ENCODE data around the gene NFIA.

NFIA gene

DNA sequence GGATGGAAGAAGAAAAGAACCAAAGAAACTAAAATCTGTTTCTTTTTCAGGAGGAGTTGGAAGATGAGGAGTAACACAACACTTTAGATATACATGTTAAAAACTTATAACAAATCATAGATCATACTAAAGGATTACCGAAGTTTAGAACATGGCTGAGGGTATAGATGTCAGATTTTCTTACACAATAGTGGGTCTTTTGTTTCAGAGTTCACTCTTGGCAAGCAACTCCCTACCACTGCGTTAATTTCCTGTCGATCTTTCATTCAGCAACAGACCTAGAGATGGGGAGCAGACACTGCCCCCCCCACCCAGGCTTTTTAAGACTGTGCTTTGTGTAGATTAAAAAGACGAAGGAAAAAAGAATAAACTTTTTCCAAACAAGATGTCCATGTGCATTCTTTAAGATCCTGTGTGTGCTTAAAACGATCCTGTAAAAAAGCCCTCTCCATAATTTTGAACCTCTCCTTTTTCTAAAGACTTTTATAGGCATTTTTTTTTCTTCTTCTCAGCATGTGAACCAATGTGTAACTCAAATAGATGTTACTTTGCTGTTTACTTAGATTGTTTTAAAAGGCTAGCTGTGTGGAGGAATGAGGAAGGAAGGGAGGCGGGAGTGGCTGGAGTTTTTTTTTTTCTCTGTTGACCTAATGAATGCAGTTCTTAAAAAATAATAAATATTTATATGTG, 50.4 kb downstream of the NFIA start:
- peak; percentile 44 for DNase-seq

DNA sequence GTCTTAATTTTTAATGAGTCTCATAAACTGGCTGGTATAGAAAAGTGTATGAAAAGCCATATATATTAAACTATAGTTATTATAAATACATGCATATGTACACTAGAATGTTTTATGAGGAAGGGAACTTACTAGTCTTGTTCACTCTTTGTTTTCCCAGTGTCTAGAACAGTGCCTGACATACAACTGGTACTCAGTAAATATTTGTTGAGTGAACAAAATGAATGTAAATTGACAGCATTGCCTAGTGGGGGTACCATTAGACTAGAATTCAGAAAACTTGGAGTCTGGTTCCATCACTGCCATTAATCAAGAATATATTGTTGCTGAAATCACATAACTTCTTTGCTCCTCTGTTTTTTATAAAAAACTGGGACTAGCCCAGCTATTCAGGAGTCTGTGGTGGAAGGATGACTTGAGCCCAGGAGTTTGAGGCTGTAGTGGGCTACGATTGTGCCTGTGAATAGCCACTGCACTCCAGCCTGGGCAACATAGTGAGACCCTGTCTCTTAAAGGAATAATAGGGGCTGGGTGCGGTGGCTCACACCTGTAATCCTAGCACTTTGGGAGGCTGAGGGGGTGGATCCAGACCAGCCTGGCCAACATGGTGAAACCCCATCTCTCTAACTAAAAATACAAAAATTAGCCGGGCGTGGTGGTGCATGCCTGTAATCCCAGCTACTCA, 51.1 kb downstream of the NFIA start:
- no peak for DNase-seq

DNA sequence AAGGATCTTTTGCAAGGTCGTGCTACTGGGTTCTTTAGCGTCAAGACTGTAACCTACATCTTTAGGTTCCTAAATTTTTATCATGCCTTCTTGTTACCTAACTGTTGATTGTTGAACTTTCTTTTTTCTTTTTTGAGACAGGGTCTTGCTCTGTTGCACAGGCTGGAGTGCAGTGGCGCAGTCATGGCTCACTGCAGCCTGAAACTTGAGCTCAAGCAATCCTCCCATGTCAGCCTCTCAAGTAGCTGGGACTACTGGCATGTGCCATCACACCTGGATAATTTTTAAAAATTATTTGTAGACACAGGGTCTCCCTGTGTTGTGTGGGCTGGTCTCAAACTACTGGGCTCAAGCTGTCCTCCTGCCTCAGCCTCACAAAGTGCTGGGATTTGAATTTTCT, 52.9 kb downstream of the NFIA start:
- no peak for DNase-seq

DNA sequence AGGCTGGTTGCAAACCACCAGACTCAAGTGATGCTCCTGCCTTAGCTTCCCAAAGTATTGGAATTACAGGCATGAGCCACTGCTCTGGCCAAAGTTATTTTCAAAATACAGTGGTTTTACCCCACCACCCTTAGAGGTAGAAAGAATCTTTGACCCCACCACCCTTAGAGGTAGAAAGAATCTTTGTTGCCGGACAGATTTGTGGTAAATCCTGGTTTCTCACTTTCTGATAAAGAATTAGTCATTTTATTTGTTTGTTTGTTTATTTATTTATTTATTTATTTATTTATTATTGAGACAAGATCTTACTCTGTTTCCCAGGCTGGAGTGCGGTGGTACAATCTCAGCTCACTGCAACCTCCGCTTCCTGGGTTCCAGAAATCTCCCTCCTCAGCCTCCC, 55.9 kb downstream of the NFIA start:
- DNase-seq = no peak

DNA sequence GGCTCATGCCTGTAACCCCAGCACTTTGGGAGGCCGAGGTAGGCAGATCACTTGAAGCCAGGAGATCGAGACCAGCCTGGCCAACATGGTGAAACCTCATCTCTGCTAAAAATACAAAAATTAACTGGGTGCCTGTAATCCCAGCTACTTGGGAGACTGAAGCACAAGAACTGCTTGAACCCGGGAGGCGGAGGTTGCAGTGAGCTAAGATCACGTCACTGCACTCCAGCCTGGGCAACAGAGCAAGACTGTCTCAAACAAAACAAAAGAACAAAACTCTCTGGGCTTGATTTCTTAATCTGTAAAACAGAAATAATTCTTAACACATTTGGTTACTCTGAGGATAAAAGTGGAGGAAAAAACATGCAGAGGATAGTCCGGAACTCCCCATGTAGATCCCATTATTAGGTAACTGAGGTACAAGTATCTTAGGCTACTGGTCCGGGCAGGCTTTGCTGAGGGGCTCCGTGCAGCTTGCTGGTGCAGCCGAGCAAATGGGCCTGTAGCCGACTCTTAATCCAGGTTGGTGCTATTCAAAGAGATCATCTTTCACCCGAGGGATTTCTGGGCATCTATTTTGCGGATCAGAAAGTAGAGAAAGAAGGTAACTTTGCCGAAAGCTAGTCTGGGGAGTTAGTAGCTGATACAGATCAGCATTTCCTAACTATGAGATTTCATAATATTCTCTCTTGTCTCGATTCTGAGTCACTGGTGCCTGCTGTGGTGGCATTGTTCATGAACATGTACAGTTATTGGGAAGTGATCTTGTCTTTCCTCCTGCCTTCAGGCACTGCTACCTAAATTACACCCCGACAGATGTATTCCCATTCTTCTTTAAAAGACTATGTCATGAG, 56.8 kb downstream of the NFIA start:
- DNase-seq = peak; percentile 91

DNA sequence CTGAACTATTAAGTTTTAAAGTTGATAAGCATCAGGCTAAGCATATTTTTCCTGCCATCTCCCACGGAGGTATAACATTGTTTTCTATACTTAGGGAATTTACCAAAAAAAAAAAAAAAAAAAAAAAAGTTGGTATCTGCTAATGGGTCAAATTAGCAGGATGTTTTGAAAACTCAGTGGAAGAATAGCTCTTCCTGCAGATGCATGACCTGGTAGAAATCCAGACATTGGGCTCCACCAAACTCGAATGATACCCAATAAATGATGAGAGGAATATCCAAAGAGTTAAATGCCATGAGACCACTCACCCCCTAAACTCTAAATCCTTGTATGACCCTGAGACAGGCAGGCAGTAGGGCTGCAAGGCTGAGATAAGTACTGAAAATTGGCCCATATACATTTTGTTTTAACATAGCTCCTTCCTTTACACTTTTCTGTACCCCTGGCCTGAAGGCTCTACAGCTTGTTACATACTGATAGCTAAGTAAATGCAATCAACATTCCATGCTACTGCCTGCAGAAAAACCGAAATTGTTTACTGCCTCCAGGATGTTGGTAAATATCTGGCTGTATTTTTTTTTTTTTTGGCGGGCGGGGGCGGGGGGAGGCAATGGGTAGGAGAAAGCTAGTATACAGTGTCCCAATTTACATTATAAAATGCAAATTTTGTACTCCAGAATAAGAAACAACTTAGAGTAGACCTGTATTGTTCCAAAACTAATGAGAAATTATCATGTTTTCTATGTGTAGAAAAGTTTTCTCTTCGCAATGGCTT, 57.6 kb downstream of the NFIA start:
- DNase-seq = no peak

DNA sequence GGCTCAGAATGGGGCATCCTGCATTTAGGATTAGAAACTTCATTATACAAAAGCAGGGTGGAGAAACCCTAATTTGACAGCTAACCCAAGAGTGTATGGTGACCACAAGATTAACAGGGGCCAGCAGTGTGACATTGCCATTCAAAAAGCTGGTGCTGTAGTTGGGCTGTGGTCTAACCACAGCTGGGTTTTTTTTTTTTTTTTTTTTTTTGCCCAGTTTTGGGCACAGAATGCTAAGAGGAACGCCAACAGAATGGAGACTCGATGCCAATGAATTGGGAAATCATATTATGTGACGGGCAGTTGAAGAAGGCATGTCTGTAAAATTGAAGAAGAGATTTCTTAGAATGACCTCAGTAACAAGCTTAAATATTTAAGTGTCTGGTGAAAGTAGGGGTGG, 58.4 kb downstream of the NFIA start:
- DNase-seq = no peak

DNA sequence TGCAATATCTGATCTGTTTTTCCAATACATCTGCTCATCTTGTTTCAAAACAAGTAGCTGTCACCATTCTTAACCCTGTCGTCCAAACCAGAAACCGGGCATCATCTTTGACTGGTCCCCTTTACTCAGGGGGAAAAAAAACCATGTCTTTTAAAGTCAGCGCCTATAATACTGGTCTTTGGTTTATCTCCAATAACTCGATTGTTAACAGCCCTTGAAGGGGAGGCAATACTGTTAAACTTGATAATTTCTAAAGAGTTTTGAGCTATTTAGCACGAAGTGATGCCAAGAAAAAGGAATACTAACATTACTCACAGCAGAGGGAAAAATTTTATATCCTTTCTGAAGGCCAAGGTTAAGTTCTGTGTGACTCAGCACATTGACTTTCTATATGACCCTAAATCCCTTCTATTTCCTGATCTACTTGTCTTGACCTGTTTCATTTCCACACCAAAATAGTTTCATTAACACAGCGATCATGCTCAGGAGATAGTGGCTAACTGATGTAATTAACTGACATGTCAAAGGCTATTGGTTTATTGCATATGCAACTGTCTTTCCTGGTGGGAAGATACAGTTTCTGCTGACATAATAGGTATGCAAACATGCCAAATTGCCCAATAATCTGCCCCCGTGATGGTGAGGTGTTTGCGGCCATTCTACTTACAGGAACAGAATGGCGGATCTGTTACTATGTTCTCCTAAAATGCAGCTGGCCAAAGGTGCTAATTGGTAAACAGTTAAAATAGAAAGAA, 59.1 kb downstream of the NFIA start:
- peak; percentile 47 for DNase-seq

DNA sequence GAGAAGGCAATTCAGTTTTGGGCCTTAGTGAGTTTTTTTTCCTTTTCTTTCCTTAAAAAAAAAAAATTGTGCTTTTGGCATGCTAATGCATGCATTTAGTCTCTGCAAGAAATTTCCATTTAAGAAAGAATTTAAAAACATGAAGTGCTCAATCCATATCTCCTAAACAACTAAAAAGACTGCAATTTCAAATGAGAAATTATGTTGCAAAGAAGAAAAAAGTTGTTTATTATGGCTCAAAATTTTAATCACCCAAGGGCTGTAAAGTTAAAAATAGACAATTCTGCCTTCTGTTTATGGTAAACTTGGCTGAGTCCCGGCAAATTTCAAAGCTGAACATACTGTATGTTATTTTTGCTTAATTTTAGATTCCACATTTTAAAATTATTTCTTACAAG, 59.7 kb downstream of the NFIA start:
- DNase-seq = no peak

DNA sequence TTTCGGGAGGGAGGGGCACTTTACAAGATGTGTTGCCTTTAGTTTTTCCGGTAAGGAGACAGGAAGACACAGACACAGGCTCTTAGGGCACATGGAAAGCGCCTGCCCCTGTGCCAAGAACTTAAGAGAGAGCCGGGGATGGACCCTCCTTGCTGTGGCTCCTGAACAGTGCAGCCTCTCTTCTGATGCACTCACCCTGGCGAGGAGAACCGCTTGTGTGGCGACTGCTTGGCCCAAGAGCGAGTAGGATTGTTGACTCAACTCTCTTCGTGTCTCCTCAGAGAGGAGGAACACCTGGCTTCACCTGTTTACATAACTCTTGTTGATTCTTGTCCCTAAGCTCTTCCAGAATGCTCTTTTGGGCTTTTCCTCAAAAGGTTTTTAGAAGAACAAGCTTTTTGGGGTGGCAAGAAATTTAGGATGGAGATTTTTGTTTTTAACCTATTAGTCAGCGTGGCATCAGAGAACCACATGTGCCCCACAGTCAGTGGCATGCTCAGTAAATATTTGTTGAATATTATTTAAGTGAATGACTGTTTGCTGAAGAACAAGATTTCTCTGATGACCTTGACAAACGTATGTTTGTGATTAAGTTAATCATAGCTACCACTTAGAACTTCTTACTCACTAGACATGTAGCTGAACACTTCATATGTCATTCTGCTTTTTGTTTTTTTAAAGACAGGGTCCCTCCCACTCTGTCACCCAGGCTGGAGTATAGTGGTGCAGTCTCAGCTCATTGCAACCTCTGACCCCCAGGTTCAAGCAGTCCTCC, 60.6 kb downstream of the NFIA start:
- no peak for DNase-seq

DNA sequence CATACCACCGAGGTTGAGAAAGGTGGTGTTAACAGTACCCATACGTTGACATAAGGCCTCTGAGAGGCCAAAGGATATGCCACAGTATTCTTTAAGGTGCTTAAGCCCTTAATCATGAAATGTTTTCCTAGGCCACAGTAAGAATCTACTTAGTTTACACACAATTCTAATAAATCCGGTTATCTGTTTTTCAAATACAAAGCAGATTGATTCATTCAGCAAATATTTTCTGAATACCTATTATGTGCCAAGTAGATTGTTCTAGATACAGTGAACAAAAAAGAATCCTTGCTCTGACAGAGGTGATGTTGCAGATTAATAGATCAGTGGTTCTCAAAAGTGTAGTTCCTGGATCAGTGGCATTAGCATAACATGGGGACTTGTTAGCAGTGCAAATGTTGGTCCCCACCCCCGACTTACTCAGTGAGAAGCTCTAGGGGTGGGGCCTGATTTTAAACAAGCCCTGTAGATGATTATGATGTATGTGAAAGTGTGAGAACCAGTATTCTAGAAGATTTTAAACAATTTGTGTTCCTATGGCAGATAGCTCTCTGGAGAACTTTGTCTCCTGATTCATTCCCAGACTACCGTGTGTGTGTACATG, 61.6 kb downstream of the NFIA start:
- no peak for DNase-seq

DNA sequence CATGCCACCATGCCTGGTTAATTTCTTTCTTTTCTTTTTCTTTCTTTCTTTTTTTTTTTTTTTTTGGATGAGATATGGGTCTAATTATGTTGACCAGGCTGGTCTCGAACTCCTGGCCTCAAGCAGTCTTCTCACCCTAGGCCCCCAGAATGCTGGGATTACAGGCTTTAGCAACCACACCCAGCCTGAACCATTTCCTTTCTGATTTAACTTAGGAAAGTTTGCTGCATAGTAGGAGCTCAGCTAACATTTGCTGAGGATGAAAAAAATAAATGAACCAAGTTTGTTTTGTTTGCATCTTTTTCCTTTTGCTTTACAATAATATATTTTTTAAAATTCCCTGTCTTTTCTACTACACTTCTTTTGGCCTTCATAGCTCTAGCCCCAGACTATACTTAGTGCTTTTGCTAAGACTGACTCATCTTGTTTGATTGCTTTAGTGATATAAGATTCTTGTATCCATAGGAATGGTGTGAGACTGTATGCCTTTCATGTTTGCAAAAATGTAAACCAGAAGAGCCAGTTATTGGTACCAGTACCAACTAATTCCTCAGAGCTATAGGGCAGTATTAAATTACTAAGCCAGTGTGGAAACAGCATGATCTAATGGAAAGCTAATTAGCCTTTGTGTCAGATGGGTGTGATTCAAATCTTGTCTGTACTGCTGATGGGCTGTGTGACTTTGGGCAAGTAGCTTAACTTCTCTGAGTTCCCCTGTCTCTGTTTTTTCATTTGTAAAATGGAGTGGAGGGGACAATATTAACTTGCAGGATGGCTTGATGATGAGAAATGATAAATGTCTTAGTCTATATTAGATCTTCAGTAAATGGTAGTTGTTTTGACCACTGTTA, 66.9 kb downstream of the NFIA start:
- DNase-seq = no peak

DNA sequence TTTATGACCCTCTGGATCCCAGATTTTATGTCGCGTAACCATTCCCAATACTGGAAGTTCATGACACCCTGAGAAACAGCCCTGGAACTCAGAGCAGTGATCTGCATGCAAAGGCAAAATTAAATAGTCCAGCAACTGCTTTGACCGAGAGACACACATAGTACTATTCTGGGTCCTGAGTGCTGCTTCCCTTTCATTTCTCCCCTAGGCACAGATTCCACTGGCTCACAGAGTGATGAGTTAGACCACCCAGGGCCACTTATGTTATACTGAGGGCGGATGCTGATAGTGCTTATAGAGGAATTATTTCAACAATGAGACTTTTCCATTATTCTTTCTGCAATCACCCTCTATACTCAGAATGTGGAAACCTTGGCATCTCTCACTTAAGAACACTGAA, 69.2 kb downstream of the NFIA start:
- DNase-seq = no peak

DNA sequence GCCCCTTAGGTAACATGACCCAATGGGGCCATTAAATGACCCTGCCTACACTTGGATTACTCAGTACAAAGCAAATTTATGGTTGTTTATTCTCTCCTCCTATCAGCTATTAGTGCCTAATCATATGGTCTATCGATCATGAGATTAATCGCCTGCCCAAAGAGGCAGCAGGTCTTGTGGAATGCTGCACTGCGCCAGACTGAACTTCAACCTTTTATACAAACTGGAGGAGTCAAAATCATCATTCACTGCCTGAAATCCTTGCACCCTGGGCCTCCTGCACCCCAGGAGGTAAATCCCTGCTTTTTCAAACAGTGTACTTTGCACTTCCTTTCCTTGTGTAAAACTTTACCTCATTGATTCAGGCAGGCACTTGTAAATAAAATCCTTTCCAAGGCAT, 69.7 kb downstream of the NFIA start:
- DNase-seq = no peak

DNA sequence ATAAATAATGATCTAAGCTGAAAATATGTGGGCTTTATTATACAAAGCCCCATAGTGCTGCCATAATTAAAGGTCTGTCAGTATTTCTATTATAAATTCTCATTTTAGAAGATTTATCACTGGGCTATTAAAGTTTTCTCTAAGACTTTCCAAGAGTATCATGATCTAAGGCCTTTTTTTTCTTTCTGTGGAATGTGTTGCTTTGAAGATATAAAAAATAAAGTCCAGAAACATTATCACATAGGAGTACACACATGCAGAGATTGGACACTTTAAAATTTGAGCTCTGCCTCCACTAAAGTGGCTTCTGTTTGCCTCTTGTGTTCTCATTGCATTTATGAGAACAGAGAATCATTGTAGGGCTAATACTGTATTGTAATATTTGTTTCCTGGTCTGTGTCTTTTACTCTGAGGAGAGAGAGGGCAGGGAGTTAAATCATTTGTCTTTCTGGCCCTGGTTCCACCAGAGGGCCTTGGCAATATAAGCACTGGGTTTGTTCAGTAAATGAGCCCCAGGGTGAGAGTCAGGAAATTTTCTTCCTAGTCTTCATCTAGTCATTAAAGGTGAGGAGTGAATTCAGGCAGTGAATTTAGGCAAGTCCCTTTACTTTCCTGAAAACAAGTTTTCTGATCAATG, 70.2 kb downstream of the NFIA start:
- DNase-seq = no peak

DNA sequence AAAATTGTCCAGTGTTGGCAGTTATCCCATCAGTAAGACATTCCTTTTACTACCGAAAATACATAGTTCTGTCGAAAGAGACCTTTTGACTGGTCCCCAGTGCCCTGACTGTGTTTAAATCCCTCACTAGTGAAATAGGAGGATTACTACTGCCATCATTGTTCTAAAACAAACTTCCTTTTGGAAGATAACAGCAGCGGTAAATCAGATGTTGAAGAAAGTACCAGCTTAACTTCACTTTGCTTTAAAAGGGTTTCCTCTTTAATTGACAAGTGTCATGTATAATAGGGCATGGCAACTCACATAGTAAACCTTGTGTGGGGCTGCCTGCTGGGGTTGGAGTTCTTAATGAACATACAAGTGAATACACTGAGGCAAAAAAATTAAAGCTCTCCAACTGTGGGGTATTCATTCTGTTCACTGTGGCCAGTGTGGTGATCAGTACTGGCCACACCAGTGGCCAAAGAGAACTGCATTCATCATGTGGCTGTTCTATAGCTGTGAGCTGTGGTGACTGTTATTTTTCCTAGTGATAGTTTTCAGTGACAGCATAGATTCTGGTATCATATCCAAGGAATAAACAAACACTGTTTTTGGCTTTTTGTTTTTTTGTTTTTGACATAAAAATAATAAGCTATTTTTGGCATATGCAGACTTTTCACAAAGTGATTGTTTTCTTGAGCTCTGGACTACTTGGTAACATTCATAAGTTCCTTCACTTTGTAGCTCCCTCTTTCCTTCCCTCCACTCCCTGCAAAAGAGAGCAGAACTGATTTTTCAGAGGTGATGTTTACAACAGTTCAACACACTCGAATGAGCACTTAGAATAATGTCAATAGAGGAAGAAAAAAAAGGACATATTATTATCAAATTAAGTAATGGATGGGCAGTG, 74.5 kb downstream of the NFIA start:
- DNase-seq = no peak

DNA sequence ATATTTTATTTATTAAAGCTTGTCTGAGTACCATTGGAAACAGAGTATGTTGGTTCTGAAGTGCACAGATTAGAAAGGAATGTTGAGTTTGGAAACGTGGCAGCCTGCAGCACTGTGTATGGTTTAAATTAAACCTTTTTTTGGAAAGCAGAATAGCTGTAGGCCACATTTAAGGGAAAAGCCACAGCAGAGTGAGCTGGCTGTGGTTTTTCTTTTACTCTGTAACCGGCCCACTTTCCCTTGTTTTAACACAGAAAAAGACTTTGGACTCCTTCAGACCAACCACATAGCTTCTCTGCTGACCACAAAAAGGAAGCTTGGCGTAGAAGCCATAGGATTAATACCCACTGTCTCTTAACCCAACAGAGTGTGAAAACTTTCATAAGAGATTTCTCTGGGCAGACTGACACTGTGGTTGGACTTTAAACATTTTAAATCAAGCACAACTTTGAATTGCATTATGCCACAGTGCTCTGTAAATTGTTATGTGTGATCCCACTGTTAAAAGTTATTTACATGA, 75.2 kb downstream of the NFIA start:
- DNase-seq = peak; percentile 63

DNA sequence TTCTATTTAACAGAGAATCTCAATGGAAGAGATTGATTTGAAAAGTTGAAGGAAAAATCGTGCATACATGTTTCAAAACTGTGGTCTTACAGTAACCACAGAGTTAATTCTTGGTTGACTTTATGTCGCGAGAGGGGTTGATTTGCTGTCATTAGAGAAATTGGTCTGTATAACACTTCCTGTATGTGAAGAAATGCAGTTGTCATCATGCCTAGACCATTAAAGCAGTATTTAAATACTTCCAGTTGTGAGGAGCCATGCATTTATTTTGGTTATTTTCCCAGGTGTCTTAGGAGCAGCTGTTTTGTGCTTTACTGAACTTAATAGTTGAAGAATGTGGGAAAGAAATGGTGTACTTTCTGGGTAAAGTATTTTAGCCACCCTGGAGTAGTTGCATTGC, 76.2 kb downstream of the NFIA start:
- DNase-seq = peak; percentile 18

Measured in inflammatory macrophage treated with lipopolysaccharide for 4 hours (primary cell).